Measurements from ENCODE around the gene MAP3K5. TPM values are rescaled to one million over a fixed set of nuclear protein-coding genes. Genes with fewer than 3 reads are reported as not detected.
A peak's percentile ranks its signal among the peaks of the same experiment; 100 is the strongest.

MAP3K5 gene
- polyA plus RNA-seq, 6 donors from 2014 or later: 5.8 to 15.5 (median 10.1) TPM

GRCh38 chr6:136787726-136788068 lies 4.6 kb downstream of the MAP3K5 start:
- peaks cover 53 to 81% (median 66%) of the 10 kb centered on the region in 3 donors for H3K4me1 Mint-ChIP-seq
- DNase-seq: no peak

GRCh38 chr6:136786658-136787057 lies 5.6 kb downstream of the MAP3K5 start:
- peaks cover 53 to 92% (median 76%) of the 10 kb centered on the region in 3 donors for H3K4me1 Mint-ChIP-seq
- peak overlapping the region in 2 of 6 donors; percentile 39 to 44 for H3K27ac Mint-ChIP-seq
- H3K4me3 Mint-ChIP-seq: peak overlapping the region in 3 of 8 donors; percentile 88 to 96 (median 93)
- peaks cover 0 to 9% (median 2%) of the 10 kb centered on the region in 7 donors for H3K9me3 Mint-ChIP-seq
- ATAC-seq (ENCODE audit: low read depth in 2 of 2) (no peak), DNase-seq (no peak)
- no peaks in the 10 kb centered on the region for H3K27me3 Mint-ChIP-seq
- H3K36me3 Mint-ChIP-seq: peaks cover 8 to 11% of the 10 kb centered on the region in 2 donors

More at GRCh38 chr6:136787726-136788068, 4.6 kb downstream of the MAP3K5 start:
- no peaks in the 10 kb centered on the region for H3K27me3 Mint-ChIP-seq
- peaks cover 8 to 11% of the 10 kb centered on the region in 2 donors for H3K36me3 Mint-ChIP-seq
- peak overlapping the region; percentile 34 to 86 (median 62) for H3K4me3 Mint-ChIP-seq
- peaks cover 0 to 9% (median 2%) of the 10 kb centered on the region in 7 donors for H3K9me3 Mint-ChIP-seq
- peak overlapping the region in 5 of 6 donors; percentile 22 to 87 (median 54) for H3K27ac Mint-ChIP-seq
- no peak for ATAC-seq (ENCODE audit: low read depth in 2 of 2)

DNA sequence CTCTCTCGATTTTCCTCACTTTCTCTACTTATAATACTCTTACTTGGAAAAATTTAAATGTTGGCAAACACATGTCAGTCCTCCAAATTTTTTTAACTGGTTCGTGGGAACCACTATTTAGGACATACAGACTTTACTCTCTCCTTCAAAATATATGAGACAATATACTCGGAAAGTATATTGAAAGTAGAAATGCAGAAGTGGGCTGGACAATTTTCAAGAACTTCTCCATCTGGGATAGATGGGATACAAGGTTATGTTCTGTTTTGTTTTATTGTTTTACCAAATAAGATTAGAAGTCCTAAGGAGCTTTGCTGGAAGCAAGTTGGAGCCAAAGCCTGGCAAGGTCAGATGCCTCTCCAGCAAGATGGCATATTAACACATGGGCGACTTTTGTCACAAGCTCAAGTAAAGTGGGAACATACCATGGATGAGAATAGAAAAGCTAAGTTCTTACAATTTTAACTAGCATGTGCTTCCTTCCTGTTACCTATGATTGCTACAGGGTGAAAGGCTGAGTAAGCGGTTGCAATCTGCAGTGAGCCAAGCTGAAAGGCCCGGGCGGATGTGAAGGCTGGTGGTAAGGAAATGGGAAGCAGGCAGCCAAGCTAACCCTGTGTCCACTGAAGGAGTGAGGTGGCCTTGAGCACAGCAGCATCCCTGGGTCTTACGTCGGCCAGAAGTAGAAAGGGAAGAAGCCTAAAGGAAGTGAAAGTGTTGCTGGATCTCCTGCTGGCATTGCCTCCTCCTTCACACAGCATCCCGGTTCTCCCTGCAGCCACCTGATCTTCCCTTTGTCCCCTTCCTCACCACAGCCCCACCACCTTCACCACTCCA lies 7.1 kb downstream of the MAP3K5 start:
- peak; percentile 21 to 32 for ATAC-seq (ENCODE audit: low read depth in 2 of 2)
- peak; percentile 47 for DNase-seq
- Mint-ChIP-seq H3K4me1 (peaks cover 48 to 86% (median 75%) of the 10 kb centered on the region in 3 donors), H3K9me3 (peaks cover 0 to 9% (median 2%) of the 10 kb centered on the region in 7 donors), H3K36me3 (peaks cover 8 to 11% of the 10 kb centered on the region in 2 donors), H3K27ac (peak overlapping the region; percentile 94 to 98 (median 97)), H3K27me3 (no peaks in the 10 kb centered on the region), H3K4me3 (peak overlapping the region; percentile 88 to 98 (median 96))

- Mint-ChIP-seq H3K4me1 (peaks cover 46 to 84% (median 69%) of the 10 kb centered on the region in 3 donors), H3K9me3 (peaks cover 0 to 9% (median 2%) of the 10 kb centered on the region in 7 donors), H3K27me3 (no peaks in the 10 kb centered on the region), H3K36me3 (peaks cover 8 to 11% of the 10 kb centered on the region in 2 donors), H3K4me3 (peak overlapping the region; percentile 88 to 98 (median 96)), H3K27ac (peak overlapping the region; percentile 95 to 98 (median 97))
- no peak for DNase-seq
- no peak for ATAC-seq (ENCODE audit: low read depth in 2 of 2)
These were observed 8.0 kb downstream of the MAP3K5 start for GRCh38 chr6:136784271-136784664.

GRCh38 chr6:136783495-136784270 lies 8.6 kb downstream of the MAP3K5 start:
- peak overlapping the region; percentile 95 to 98 (median 97) for H3K27ac Mint-ChIP-seq
- peak overlapping the region; percentile 88 to 98 (median 96) for H3K4me3 Mint-ChIP-seq
- peaks cover 45 to 78% (median 66%) of the 10 kb centered on the region in 3 donors for H3K4me1 Mint-ChIP-seq
- no peaks in the 10 kb centered on the region for H3K27me3 Mint-ChIP-seq
- peak; percentile 97 for ATAC-seq (ENCODE audit: low read depth in 2 of 2)
- DNase-seq: peak; percentile 77
- peaks cover 8 to 10% of the 10 kb centered on the region in 2 donors for H3K36me3 Mint-ChIP-seq
- H3K9me3 Mint-ChIP-seq: peaks cover 0 to 8% (median 2%) of the 10 kb centered on the region in 7 donors

DNA sequence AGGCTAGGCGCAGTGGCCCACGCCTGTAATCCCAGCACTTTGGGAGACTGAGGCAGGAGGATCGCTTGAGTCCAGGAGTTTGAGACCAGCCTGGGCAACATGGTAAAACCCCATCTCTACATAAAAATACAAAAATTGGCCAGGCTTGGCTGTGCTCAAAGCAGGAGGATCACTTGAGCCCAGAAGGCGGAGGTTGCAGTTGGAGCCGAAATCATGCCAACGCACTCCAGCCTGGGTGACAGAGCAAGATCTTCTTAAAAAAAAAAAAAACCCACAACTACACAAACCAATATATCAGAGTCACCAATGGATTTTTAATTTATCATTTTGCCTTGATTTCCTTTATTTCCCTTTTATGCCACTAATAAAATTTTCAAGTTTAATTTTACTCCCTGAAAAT lies 9.3 kb downstream of the MAP3K5 start:
- Mint-ChIP-seq H3K36me3 (peaks cover 3 to 4% of the 10 kb centered on the region in 2 donors), H3K27ac (peak overlapping the region in 4 of 6 donors; percentile 86 to 98 (median 96)), H3K4me1 (peaks cover 39 to 71% (median 59%) of the 10 kb centered on the region in 3 donors), H3K9me3 (peaks cover 0 to 1% (median 0%) of the 10 kb centered on the region in 7 donors), H3K27me3 (no peaks in the 10 kb centered on the region), H3K4me3 (peak overlapping the region in 6 of 8 donors; percentile 88 to 98 (median 96))
- no peak for ATAC-seq (ENCODE audit: low read depth in 2 of 2)
- no peak for DNase-seq

DNA sequence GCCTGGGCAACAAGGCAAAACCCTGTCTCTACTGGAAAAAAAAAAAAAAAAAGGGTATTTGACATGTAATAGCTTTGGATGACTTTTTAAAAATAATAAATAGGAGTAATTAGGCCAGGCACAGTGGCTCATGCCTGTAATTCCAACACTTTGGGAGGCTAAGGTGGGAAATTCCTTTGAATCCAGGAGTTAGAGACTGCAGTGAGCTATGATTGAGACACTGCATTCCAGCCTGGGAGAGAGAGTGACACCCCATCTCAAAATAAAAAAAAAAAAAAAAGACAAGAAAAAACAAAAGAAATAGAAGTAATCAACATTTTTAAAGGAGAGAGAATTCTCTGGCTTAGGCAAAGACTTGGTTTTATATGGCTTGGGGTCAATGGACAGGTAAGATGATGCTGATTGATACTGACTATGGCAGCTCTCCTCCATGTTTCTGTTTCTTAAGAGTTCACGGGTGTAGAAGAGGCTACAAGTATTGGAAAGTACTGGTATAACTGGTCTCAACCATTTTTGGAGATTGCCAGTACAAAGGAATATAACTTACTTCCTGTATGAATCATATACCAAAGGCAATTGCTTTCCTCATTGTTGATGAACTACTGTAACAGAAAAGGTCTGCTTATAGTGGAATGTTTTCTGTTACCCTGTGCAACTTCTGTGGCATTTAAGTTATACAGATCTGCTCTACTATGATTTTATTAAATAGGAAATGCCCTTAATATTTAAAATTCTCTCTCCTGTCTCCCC lies 10.1 kb downstream of the MAP3K5 start:
- no peaks in the 10 kb centered on the region for H3K36me3 Mint-ChIP-seq
- H3K4me3 Mint-ChIP-seq: peak overlapping the region in 2 of 8 donors; percentile 2 to 40
- no peak for ATAC-seq (ENCODE audit: low read depth in 2 of 2)
- no peaks in the 10 kb centered on the region for H3K27me3 Mint-ChIP-seq
- no peak for DNase-seq
- H3K9me3 Mint-ChIP-seq: no peaks in the 10 kb centered on the region
- peaks cover 32 to 63% (median 52%) of the 10 kb centered on the region in 3 donors for H3K4me1 Mint-ChIP-seq
- H3K27ac Mint-ChIP-seq: peak overlapping the region in 5 of 6 donors; percentile 9 to 71 (median 21)

- DNase-seq: no peak
- Mint-ChIP-seq H3K27me3 (no peaks in the 10 kb centered on the region), H3K27ac (peak overlapping the region in 2 of 6 donors; percentile 9 to 56), H3K36me3 (no peaks in the 10 kb centered on the region), H3K4me3 (no peak overlapping the region), H3K9me3 (no peaks in the 10 kb centered on the region), H3K4me1 (peaks cover 28 to 53% (median 52%) of the 10 kb centered on the region in 3 donors)
- no peak for ATAC-seq (ENCODE audit: low read depth in 2 of 2)
These were observed 11.3 kb downstream of the MAP3K5 start for GRCh38 chr6:136780972-136781371.

GRCh38 chr6:136779682-136780081 lies 12.6 kb downstream of the MAP3K5 start:
- ATAC-seq (ENCODE audit: low read depth in 2 of 2): no peak

GRCh38 chr6:136777651-136778050 lies 14.6 kb downstream of the MAP3K5 start:
- peaks cover 0 to 4% of the 10 kb centered on the region in 2 donors for H3K36me3 Mint-ChIP-seq
- no peak for ATAC-seq (ENCODE audit: low read depth in 2 of 2)
- H3K27ac Mint-ChIP-seq: peak overlapping the region in 1 of 6 donors; percentile 56
- no peaks in the 10 kb centered on the region for H3K27me3 Mint-ChIP-seq
- H3K4me3 Mint-ChIP-seq: no peak overlapping the region
- H3K9me3 Mint-ChIP-seq: no peaks in the 10 kb centered on the region
- H3K4me1 Mint-ChIP-seq: peaks cover 21 to 51% (median 48%) of the 10 kb centered on the region in 3 donors
- no peak for DNase-seq

More at GRCh38 chr6:136779682-136780081, 12.6 kb downstream of the MAP3K5 start:
- no peaks in the 10 kb centered on the region for H3K9me3 Mint-ChIP-seq
- H3K4me3 Mint-ChIP-seq: peak overlapping the region in 1 of 8 donors; percentile 8
- no peaks in the 10 kb centered on the region for H3K27me3 Mint-ChIP-seq
- peaks cover 19 to 51% (median 48%) of the 10 kb centered on the region in 3 donors for H3K4me1 Mint-ChIP-seq
- H3K36me3 Mint-ChIP-seq: no peaks in the 10 kb centered on the region
- DNase-seq: no peak
- peak overlapping the region in 1 of 6 donors; percentile 59 for H3K27ac Mint-ChIP-seq

GRCh38 chr6:136775548-136775947 lies 16.7 kb downstream of the MAP3K5 start:
- Mint-ChIP-seq H3K27me3 (no peaks in the 10 kb centered on the region), H3K9me3 (no peaks in the 10 kb centered on the region)

DNA sequence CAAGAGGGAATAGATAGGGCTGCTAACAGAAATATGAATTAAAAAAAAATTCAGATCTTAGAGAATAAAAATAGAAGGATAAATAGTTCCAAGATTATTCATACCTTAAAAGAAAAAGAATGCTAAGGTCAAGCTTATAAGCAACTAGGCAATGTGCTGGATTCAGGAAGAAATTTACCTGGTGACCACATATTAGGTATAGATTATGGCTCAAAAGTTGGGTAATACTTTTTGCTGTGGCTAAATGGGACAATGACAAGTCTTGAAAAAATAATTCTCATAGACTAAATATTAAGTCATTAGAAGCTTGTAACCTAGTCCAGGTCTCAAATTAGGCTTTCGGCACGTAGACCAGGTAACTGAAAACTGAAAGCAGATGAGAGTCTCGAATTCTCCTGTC lies 17.2 kb downstream of the MAP3K5 start:
- Mint-ChIP-seq H3K4me3 (no peak overlapping the region), H3K9me3 (no peaks in the 10 kb centered on the region), H3K36me3 (peaks cover 0 to 4% of the 10 kb centered on the region in 2 donors), H3K27me3 (no peaks in the 10 kb centered on the region), H3K4me1 (peaks cover 33 to 54% (median 40%) of the 10 kb centered on the region in 3 donors), H3K27ac (peak overlapping the region in 2 of 6 donors; percentile 4 to 21)
- DNase-seq (no peak), ATAC-seq (ENCODE audit: low read depth in 2 of 2) (no peak)

More at GRCh38 chr6:136775548-136775947, 16.7 kb downstream of the MAP3K5 start:
- no peak for DNase-seq
- H3K4me3 Mint-ChIP-seq: no peak overlapping the region
- peaks cover 0 to 4% of the 10 kb centered on the region in 2 donors for H3K36me3 Mint-ChIP-seq
- H3K27ac Mint-ChIP-seq: peak overlapping the region in 2 of 6 donors; percentile 21 to 54
- peaks cover 33 to 54% (median 40%) of the 10 kb centered on the region in 3 donors for H3K4me1 Mint-ChIP-seq
- ATAC-seq (ENCODE audit: low read depth in 2 of 2): no peak
